Hippocampal formation (tissue), 2 donors: Measurements from ENCODE around the gene MFSD11.
A peak's percentile ranks its signal among the peaks of the same experiment; 100 is the strongest.
"Not testable (repeated sequence)": the region's sequence is repeated elsewhere in the genome, so short reads cannot be mapped to it uniquely, and the experiment has no call there.

Experiments
- DNase-seq, 2 donors: peaks; one replicate each; lab custom pipeline; 2025; lab: John Stamatoyannopoulos, UW

Gene MFSD11

DNA sequence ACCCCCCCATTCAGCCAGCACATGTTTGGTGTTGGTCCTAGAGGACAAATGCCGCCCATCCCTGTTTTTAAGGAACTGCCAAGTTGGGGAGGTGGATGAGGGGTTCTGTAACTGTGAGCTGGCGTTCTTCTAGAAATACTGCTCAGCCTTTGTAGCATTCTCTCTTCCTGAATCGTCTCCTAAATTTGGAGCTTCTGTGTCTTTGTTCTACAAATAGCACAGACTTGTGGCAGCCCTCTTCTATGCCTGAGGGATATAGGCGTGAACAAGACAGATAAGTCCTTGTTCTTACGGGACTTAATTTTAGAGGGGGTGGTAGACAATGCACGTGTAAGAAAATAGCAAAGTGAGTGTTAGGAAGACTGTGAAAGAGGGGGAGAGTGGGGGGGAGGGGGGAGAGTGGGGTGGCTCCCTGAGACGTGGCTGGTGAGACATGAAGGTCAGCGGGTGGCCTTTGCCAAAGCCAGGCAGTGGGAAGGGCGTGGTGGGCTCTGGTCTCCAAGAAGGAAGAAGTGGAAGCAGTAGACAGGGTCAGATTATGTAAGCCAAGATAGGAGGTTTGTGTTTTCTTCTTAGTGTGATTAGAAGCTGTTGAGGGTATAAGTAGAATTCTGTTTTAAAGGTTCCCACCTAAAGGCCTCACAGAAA is 9.9 kb downstream of the MFSD11 start:
- no peak for DNase-seq

DNA sequence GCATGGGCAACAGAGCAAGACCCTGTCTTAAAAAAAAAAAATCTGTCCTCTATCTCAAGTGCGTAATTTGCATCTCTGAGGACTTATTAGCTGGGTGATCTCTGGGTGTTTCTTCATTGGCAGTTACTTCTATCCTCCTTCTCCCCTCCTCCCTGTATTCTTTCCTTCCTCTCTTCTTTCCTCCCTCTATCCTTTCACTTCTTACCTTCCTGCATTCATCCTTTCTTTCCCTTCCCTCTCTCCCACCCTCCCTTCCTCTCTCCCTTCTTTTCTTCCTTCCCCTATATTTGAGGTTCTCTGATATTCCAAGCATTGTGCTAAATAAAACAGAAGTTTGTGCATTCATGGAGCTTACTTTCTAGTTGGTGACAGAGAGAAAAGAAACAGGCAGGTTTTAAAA is 10.7 kb downstream of the MFSD11 start:
- DNase-seq: no peak

- no peak for DNase-seq
Measured at GRCh38 chr17:76751416-76751993, 13.6 kb downstream of the MFSD11 start.

DNA sequence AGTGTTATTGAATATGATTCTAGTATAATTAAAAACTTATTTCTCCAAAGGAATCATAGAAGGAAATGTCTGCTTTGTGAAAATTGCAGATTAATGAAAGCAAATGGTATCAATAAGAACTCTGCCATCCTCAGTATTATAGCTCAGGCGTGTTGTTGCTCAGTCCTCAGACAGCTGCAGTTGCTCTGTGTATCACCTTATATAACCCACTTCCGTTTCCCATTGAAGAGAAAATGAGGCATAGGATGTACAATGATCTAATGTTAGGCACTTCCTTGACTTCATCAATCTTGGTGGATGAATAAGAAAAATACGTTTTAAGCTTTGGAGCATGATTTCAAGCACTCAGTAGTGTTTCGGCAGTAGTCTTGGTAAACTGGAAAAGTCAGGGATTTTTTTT is 14.1 kb downstream of the MFSD11 start:
- DNase-seq: no peak

GRCh38 chr17:76753061-76753961 is 15.4 kb downstream of the MFSD11 start:
- no peak for DNase-seq

GRCh38 chr17:76755285-76755684 is 17.4 kb downstream of the MFSD11 start:
- no peak for DNase-seq

- DNase-seq: no peak
Measured at GRCh38 chr17:76757256-76757655, 19.3 kb downstream of the MFSD11 start.

DNA sequence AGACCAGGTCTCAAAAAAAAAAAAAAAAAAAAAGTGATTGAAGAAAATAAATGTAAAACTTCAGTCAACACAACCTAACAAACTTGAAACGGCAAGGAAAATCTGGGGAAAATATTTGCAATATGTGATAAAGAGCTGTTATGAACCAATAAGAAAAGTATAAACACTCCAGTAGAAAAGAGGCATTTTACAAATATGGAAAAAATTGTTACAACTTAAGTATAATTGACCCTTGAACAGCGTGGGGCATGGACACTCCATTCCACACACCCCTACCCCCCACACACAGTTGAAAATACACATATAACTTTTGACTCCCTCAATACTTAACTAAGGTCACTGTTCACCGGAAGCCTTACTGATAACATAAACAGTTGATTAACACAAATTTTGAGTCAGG is 20.7 kb downstream of the MFSD11 start:
- DNase-seq: no peak

DNA sequence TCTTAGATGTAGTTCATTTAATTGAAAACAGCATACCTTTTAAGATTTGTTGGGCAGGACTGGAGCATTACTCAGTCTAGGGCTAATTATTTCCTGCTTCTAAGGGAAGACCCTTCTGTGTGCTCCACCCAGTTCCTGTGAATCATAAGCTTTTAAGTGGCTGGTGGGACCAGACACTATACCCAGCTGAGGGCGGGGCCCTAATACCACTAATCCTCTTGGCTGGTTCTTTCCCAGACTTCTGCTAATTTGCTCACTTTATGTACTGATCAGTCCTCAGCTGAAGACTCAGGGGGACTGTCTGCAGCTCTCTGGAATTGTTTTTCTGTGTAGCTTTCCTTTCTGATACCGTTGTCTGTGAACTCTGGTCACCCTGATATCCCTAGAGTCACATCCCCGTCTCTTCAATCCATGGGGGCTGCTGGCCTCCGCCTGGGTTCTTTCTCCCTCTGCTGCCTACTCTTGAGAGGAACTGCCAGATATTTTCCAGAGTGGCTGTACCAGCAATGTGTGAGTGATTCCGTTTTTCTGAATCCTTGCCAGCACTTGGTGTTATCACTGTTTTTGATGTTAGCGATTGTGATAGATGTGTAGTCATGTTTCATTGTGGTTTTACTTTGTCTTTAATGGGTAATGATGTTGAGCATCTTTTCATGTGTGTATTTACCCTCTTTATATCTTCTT is 35.1 kb downstream of the MFSD11 start:
- DNase-seq: no peak

DNA sequence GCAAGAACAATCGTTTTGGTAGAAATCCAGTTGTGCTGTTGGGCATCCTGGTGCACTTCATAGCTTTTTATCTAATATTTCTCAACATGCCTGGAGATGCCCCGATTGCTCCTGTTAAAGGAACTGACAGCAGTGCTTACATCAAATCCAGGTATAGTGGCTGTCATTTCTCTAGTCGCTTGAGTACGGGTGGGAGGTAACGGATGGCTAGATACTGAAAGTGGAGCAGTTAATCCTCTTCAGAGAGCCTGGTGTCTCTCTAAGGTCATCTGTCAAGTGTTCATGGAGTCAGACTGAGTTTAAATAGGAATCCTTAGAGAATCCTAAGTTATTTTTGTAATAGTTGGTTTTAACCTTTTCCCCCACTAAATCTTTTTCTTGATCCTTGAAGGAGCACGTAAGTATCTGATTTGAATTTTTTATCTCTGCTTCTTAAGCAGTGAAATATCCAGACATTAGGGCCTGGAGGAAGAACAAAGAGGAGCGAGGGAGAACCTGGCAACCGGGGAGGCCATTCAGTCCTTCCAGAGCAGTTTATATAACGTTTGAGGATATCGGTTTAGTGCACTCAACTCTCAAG is 37.2 kb downstream of the MFSD11 start:
- DNase-seq: no peak

DNA sequence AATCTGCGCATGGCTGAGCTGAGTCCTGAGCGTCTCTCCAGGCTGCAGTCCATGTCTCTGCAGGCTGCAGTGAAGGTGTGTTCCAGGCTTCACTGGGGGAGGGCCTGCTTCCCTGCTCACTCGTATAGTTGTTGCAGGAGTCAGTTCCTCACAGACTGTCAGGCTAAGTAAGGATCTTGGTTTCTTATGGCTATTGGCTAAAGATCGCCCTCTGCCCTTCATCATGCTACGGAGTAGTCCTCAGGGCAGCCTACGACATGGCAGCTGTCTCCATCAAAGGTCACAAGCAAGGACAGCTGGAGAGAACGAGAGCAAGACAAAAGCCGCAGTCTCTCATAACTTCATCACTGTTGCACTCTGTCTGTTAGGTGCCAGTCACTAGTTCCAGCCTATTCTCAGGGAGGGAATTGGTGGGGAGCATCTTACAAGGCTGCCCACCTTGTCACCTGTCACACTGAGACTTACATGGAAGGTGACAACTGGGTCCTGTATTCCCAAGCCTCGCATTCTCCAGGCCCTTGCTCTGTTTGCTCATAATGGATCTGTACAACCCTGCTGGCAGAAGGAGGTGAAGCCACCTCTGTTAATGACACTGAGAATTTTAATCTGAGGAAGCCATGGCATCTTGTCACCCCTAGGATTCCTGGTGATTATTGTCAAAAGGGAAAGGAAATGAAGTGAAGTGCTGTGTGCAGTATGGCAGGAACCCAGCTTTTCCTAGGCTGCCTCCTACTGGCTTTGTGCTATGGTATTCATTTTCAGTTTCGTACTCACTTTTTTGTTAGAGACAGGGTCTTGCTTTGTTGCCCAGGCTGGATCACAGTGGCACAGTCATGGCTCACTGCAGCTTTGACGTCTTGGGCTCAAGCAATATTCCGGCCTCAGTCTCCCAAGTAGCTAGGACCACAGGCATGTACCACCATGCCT is 43.4 kb downstream of the MFSD11 start:
- DNase-seq: no peak

- DNase-seq: no peak
Measured at GRCh38 chr17:76783146-76783545, 45.2 kb downstream of the MFSD11 start.

GRCh38 chr17:76784926-76785325 is 47.0 kb downstream of the MFSD11 start:
- DNase-seq: no peak

- DNase-seq: not testable (repeated sequence)
Measured at GRCh38 chr17:76787866-76788265, 49.9 kb downstream of the MFSD11 start.

DNA sequence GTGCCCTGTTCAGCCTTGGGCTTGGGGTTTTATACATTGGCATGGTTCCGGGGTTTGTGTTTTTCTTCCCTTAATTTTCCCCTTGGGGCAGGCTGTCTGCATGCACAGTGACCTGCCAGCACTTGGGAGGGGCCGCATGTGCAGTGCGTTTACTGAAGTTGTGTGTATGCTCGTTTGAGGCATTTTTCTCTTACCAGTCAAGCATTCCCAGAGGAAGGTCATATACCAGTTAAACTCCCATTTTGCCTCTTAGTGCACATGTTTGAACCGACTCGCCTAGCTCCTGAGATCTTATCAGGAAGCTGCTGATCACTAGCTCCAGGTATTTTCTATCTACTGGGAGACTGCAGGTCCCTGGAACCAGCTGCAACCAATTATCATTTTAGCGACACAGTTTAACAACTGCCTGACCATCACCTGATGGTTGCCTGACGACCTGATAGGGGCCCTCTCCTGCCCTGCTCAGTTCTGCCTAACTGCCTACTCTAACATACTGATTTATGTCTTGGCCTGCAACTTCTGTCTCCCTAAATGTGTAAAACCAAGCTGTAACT is 51.4 kb downstream of the MFSD11 start:
- DNase-seq: no peak

DNA sequence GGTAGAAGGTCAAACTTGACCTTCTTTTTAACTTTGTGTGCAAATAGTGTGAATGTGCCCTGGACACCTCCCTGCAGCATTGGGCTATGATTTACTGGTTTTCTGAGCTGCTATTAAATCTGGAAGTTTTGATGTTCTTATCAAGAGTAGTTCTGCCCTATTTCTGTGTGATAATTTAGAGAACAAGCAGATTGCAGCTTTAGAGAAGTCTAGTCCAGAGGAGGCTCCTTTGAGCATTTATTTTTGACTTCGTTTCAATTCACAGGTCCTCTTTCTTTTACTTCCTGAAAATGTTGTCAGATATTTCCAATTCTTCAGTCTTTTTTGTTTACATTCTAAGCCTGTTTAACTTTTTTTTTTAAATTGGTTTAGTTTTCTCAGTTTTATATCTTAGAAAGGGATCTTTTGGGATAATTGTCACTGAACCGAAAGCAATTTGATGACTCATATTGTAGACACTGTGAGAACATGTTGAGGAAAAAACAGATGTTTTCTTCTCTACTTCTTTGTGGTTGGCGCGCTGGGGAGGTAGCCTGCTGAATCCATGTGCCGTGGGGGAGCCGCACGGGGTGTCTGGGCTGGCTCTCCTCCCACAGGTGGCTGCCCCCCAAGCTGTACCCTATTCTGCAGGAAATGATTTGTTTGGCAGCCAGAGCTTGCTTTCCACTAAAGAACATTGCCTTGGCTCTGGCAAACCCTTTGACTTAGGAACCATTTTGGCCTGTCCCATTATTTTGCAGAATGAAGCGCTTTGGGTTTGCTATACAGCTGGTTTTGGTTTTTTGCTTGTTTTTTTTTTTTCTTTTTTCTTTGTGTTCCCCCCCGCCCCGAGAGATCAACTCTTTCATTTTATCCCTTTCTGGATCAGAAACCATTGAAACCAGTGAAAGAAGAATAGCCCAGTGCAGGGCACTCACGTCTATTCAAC is 53.4 kb downstream of the MFSD11 start:
- peak in 1 of 2 donors; percentile 23 for DNase-seq

GRCh38 chr17:76792348-76792747 is 54.4 kb downstream of the MFSD11 start:
- no peak for DNase-seq

- no peak for DNase-seq
Measured at GRCh38 chr17:76793775-76794174, 55.9 kb downstream of the MFSD11 start.

- no peak for DNase-seq
Measured at GRCh38 chr17:76796081-76796480, 58.2 kb downstream of the MFSD11 start.
